IPS-20b (cell line): ENCODE data around the gene MAST4.
A peak's percentile ranks its signal among the peaks of the same experiment; 100 is the strongest.

Experiments used
- H3K27ac ChIP-seq: one replicate; pipeline ENCODE4 v1.5.1; 2013; ENCODE audit warnings: low read length
- H3K27me3 ChIP-seq: 2 replicates; pipeline ENCODE4 v1.6.1; 2013; ENCODE audit warnings: mild to moderate bottlenecking, low read length, inconsistent platforms; ENCODE audit not compliant: insufficient read depth
- H3K36me3 ChIP-seq: 2 replicates; pipeline ENCODE4 v1.6.1; 2013; ENCODE audit warnings: low read depth, mild to moderate bottlenecking, inconsistent platforms, low read length, moderate library complexity; ENCODE audit not compliant: insufficient read depth
- H3K4me1 ChIP-seq: 2 replicates; pipeline ENCODE4 v1.6.1; 2013; ENCODE audit warnings: mild to moderate bottlenecking, control low read depth, inconsistent platforms, low read length, moderate library complexity; ENCODE audit not compliant: insufficient read depth
- H3K4me3 ChIP-seq: 2 replicates; pipeline ENCODE4 v1.5.1; 2013; ENCODE audit warnings: mild to moderate bottlenecking, low read length, inconsistent platforms
- H3K9ac ChIP-seq: 2 replicates; pipeline ENCODE4 v1.6.1; 2013; ENCODE audit warnings: low read depth, mild to moderate bottlenecking, inconsistent platforms, low read length, moderate library complexity
- H3K9me3 ChIP-seq: 2 replicates; pipeline ENCODE4 v1.6.1; 2013; ENCODE audit warnings: mild to moderate bottlenecking, low read depth, low read length, inconsistent platforms; ENCODE audit not compliant: insufficient read depth

Gene MAST4

GRCh38 chr5:66839636-66840185 lies 243.5 kb downstream of the MAST4 start:
- H3K9ac ChIP-seq: no peak overlapping the region
- peaks cover 26% of the 10 kb centered on the region for H3K4me1 ChIP-seq
- no peak overlapping the region for H3K27ac ChIP-seq
- no peaks in the 10 kb centered on the region for H3K27me3 ChIP-seq
- no peaks in the 10 kb centered on the region for H3K9me3 ChIP-seq
- no peak overlapping the region for H3K4me3 ChIP-seq
- no peaks in the 10 kb centered on the region for H3K36me3 ChIP-seq

- Histone ChIP-seq H3K9ac (no peak overlapping the region), H3K36me3 (no peaks in the 10 kb centered on the region), H3K4me3 (no peak overlapping the region), H3K4me1 (peaks cover 26% of the 10 kb centered on the region), H3K9me3 (no peaks in the 10 kb centered on the region), H3K27me3 (no peaks in the 10 kb centered on the region), H3K27ac (no peak overlapping the region)
Observed at GRCh38 chr5:66840511-66841013, 244.4 kb downstream of the MAST4 start.

- Histone ChIP-seq H3K27me3 (no peaks in the 10 kb centered on the region), H3K9me3 (no peaks in the 10 kb centered on the region), H3K9ac (no peak overlapping the region), H3K4me1 (peaks cover 26% of the 10 kb centered on the region), H3K4me3 (no peak overlapping the region), H3K36me3 (no peaks in the 10 kb centered on the region), H3K27ac (no peak overlapping the region)
Observed at GRCh38 chr5:66841264-66841663, 245.1 kb downstream of the MAST4 start.

GRCh38 chr5:66842540-66842939 lies 246.3 kb downstream of the MAST4 start:
- H3K36me3 ChIP-seq: no peaks in the 10 kb centered on the region
- peak overlapping the region; percentile 10; the same call in 1 of the 2 replicates for H3K4me3 ChIP-seq
- H3K27ac ChIP-seq: no peak overlapping the region
- H3K9me3 ChIP-seq: no peaks in the 10 kb centered on the region
- H3K27me3 ChIP-seq: no peaks in the 10 kb centered on the region
- no peak overlapping the region for H3K9ac ChIP-seq
- H3K4me1 ChIP-seq: peaks cover 26% of the 10 kb centered on the region

GRCh38 chr5:66843065-66843464 lies 246.9 kb downstream of the MAST4 start:
- no peaks in the 10 kb centered on the region for H3K36me3 ChIP-seq
- H3K4me1 ChIP-seq: peaks cover 26% of the 10 kb centered on the region
- H3K4me3 ChIP-seq: peak overlapping the region; percentile 10; the same call in 1 of the 2 replicates

GRCh38 chr5:66848749-66849641 lies 252.8 kb downstream of the MAST4 start:
- Histone ChIP-seq H3K27ac (no peak overlapping the region), H3K36me3 (no peaks in the 10 kb centered on the region), H3K9me3 (no peaks in the 10 kb centered on the region), H3K4me1 (peaks cover 9% of the 10 kb centered on the region), H3K27me3 (no peaks in the 10 kb centered on the region), H3K4me3 (no peak overlapping the region), H3K9ac (no peak overlapping the region)

More at GRCh38 chr5:66843065-66843464, 246.9 kb downstream of the MAST4 start:
- no peak overlapping the region for H3K9ac ChIP-seq
- H3K9me3 ChIP-seq: no peaks in the 10 kb centered on the region
- no peak overlapping the region for H3K27ac ChIP-seq
- H3K27me3 ChIP-seq: no peaks in the 10 kb centered on the region

GRCh38 chr5:66849803-66850202 lies 253.6 kb downstream of the MAST4 start:
- Histone ChIP-seq H3K27ac (no peak overlapping the region), H3K4me1 (peaks cover 8% of the 10 kb centered on the region; the same call in 1 of the 2 replicates), H3K9me3 (no peaks in the 10 kb centered on the region), H3K27me3 (no peaks in the 10 kb centered on the region), H3K9ac (no peak overlapping the region), H3K36me3 (no peaks in the 10 kb centered on the region), H3K4me3 (no peak overlapping the region)

GRCh38 chr5:66850354-66851075 lies 254.3 kb downstream of the MAST4 start:
- no peak overlapping the region for H3K9ac ChIP-seq
- no peak overlapping the region for H3K4me3 ChIP-seq
- peaks cover 8% of the 10 kb centered on the region; the same call in 1 of the 2 replicates for H3K4me1 ChIP-seq
- no peaks in the 10 kb centered on the region for H3K9me3 ChIP-seq
- H3K36me3 ChIP-seq: no peaks in the 10 kb centered on the region
- H3K27ac ChIP-seq: no peak overlapping the region
- no peaks in the 10 kb centered on the region for H3K27me3 ChIP-seq

GRCh38 chr5:66851306-66851705 lies 255.1 kb downstream of the MAST4 start:
- H3K27ac ChIP-seq: no peak overlapping the region

GRCh38 chr5:66854416-66854815 lies 258.2 kb downstream of the MAST4 start:
- H3K27ac ChIP-seq: no peak overlapping the region
- H3K27me3 ChIP-seq: no peaks in the 10 kb centered on the region
- peaks cover 3% of the 10 kb centered on the region; the same call in 1 of the 2 replicates for H3K4me1 ChIP-seq
- no peak overlapping the region for H3K9ac ChIP-seq
- no peaks in the 10 kb centered on the region for H3K9me3 ChIP-seq
- H3K4me3 ChIP-seq: no peak overlapping the region
- H3K36me3 ChIP-seq: no peaks in the 10 kb centered on the region

More at GRCh38 chr5:66851306-66851705, 255.1 kb downstream of the MAST4 start:
- H3K9me3 ChIP-seq: no peaks in the 10 kb centered on the region
- no peak overlapping the region for H3K9ac ChIP-seq
- no peak overlapping the region for H3K4me3 ChIP-seq
- H3K27me3 ChIP-seq: no peaks in the 10 kb centered on the region
- peaks cover 8% of the 10 kb centered on the region; the same call in 1 of the 2 replicates for H3K4me1 ChIP-seq
- no peaks in the 10 kb centered on the region for H3K36me3 ChIP-seq

GRCh38 chr5:66856041-66856805 lies 260.0 kb downstream of the MAST4 start:
- H3K9me3 ChIP-seq: no peaks in the 10 kb centered on the region
- no peaks in the 10 kb centered on the region for H3K27me3 ChIP-seq
- no peak overlapping the region for H3K9ac ChIP-seq
- H3K4me1 ChIP-seq: no peaks in the 10 kb centered on the region; the same call in none of the 2 replicates
- H3K27ac ChIP-seq: no peak overlapping the region
- H3K36me3 ChIP-seq: no peaks in the 10 kb centered on the region
- H3K4me3 ChIP-seq: no peak overlapping the region
